Fibroblast of lung (primary cell): ENCODE measurements around the gene L3HYPDH. TPM values are rescaled to one million over a fixed set of nuclear protein-coding genes. Genes with fewer than 3 reads are reported as not detected.

Experiments
- DNase-seq, 2 donors: peaks; one replicate each; pipeline versions ENCODE4 v3.0.0 to v3.0.0-alpha.2; 2010; ENCODE audit warnings: low read depth in 2 of 2
- H2AFZ ChIP-seq: 2 replicates; pipeline ENCODE4 v1.5.1; 2012; ENCODE audit warnings: low read length, control low read depth, inconsistent platforms
- H3K27ac ChIP-seq: 2 replicates; pipeline ENCODE4 v1.5.1; 2011; ENCODE audit warnings: low read length, control low read depth; ENCODE audit not compliant: insufficient read depth
- H3K27me3 ChIP-seq: 2 replicates; pipeline ENCODE4 v1.5.1; 2011; ENCODE audit warnings: mild to moderate bottlenecking, low read length; ENCODE audit not compliant: control insufficient read depth, insufficient read depth
- H3K36me3 ChIP-seq: 2 replicates; pipeline ENCODE4 v1.5.1; 2011; ENCODE audit warnings: low read length; ENCODE audit not compliant: control insufficient read depth, insufficient read depth
- H3K4me1 ChIP-seq: 2 replicates; pipeline ENCODE4 v1.5.1; 2011; ENCODE audit warnings: low read length; ENCODE audit not compliant: control insufficient read depth, insufficient read depth; ENCODE audit errors: extremely low read depth
- H3K4me2 ChIP-seq: 2 replicates; pipeline ENCODE4 v1.5.1; 2011; ENCODE audit warnings: low read length, control low read depth; ENCODE audit not compliant: insufficient read depth; ENCODE audit errors: extremely low read depth
- H3K4me3 ChIP-seq, 4 experiments: fragments of 200-600 bp in 1 of 4; sonication (generic) in 1 of 4; replicated peaks in 1 of 4; 2 replicates each; pipeline ENCODE4 v1.5.1; 2011 to 2016; ENCODE audit warnings: low read length in 4 of 4, low read depth in 3 of 4, mild to moderate bottlenecking in 3 of 4, control low read depth in 2 of 4, inconsistent platforms in 1 of 4, mixed read lengths in 1 of 4; ENCODE audit not compliant: insufficient read depth in 1 of 4; ENCODE audit errors: control extremely low read depth in 1 of 4
- H3K79me2 ChIP-seq: 2 replicates; pipeline ENCODE4 v1.5.1; 2012; ENCODE audit warnings: mild to moderate bottlenecking, low read length, inconsistent platforms; ENCODE audit not compliant: control insufficient read depth, insufficient read depth
- H3K9ac ChIP-seq: 2 replicates; pipeline ENCODE4 v1.5.1; 2011; ENCODE audit warnings: mild to moderate bottlenecking, low read length, control low read depth; ENCODE audit not compliant: insufficient read depth
- H3K9me3 ChIP-seq: 2 replicates; pipeline ENCODE4 v1.5.1; 2012; ENCODE audit warnings: low read depth, low read length; ENCODE audit not compliant: control insufficient read depth, insufficient read depth
- H4K20me1 ChIP-seq: 2 replicates; pipeline ENCODE4 v1.5.1; 2011; ENCODE audit warnings: low read length; ENCODE audit not compliant: control insufficient read depth, insufficient read depth; ENCODE audit errors: extremely low read depth
- CTCF ChIP-seq, 2 donors: IDR thresholded peaks in 1 of 2; conservative IDR thresholded peaks in 1 of 2; 1 replicate in 1 of 2; 2 replicates in 1 of 2; pipeline ENCODE4 v1.5.1; 2011 to 2012; ENCODE audit warnings: low read length in 2 of 2, control low read depth in 1 of 2, inconsistent platforms in 1 of 2, low read depth in 1 of 2, mild to moderate bottlenecking in 1 of 2
- EZH2 ChIP-seq: IDR thresholded peaks from 2 replicates; pipeline ENCODE4 v1.5.1; 2012; ENCODE audit warnings: low read length, control low read depth, mild to moderate bottlenecking; ENCODE audit errors: missing control alignments
- polyA plus RNA-seq, 2 donors: library from polyadenylated mRNA; depleted of rRNA in 1 of 2; stranded (reverse) in 1 of 2; unstranded in 1 of 2; fragments of >200 nt; gene quantifications; 2 replicates each; pipeline ENCODE4 v1.2.1, GENCODE V29; 2011 to 2012; ENCODE audit warnings: missing spikeins in 1 of 2
- total RNA-seq: library from RNA; depleted of rRNA; stranded (reverse); fragments of >200 nt; gene quantifications from 2 replicates; pipeline ENCODE4 v1.2.1, GENCODE V29; 2014

Gene L3HYPDH
- total and polyA plus RNA-seq, 2 donors (not counting 1 experiment from before 2014, with no cell fraction given): 28.7 to 50.4 TPM

DNA sequence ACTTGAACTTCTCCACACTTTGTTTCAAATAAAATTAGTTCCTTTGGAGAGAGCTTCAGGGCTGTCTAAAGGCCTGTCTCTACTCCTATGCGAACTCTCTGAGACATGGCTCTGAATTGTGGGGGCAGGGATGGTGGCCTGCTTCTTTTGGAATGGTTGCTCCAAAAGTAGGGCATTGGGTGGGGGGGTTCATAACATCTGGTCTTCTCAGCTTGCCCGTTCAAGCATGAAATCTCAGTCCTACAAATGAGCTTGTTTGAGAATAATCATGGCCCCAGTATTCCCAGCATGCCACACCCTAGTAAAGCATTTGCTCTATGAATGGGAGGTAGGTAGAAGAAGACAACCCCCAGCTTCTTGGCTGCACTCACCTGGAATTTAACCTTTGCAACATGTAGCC lies 25.7 kb downstream of the L3HYPDH start:
- Histone ChIP-seq H3K4me1 (peaks cover 9% of the 10 kb centered on the region), H3K27ac (no peak overlapping the region), H3K9me3 (no peaks in the 10 kb centered on the region), H3K27me3 (no peaks in the 10 kb centered on the region), H3K36me3 (peaks cover 4% of the 10 kb centered on the region), H3K79me2 (no peaks in the 10 kb centered on the region), H4K20me1 (no peaks in the 10 kb centered on the region), H3K4me2 (no peak overlapping the region), H3K9ac (no peak overlapping the region), H2AFZ (no peak overlapping the region), H3K4me3 (no peak overlapping the region)
- DNase-seq: no peak
- no peak for TF ChIP-seq CTCF (conservative IDR thresholded peaks at IDR 0.05 in 1 of 2, IDR thresholded peaks at IDR 0.05 in 1 of 2; ENCODE audit: low read depth in 1 of 2, low read length in 2 of 2)
- no peak for TF ChIP-seq EZH2

DNA sequence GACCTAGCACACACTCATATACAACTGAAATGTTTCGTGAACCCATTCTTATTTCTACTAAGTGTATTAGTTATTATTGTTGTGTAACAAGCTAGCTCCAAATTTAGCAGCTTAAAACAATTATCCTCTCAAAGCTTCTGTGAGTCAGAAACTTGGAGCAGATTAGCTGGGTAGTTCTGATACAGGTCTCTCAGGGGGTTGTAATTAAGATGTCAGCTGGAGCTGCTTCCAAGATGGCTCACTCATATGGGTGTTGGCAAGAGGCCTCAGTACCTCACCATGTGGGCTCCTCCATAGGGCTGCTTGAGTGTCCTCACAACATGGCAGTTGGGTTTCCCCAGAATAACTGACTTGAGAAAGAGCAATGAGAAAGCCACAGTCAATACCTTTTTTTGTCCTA lies 28.8 kb downstream of the L3HYPDH start:
- Histone ChIP-seq H2AFZ (no peak overlapping the region), H3K27ac (peak overlapping the region; percentile 77), H3K79me2 (no peaks in the 10 kb centered on the region), H4K20me1 (no peaks in the 10 kb centered on the region), H3K4me3 (no peak overlapping the region), H3K4me1 (peaks cover 9% of the 10 kb centered on the region), H3K9me3 (no peaks in the 10 kb centered on the region), H3K27me3 (no peaks in the 10 kb centered on the region), H3K4me2 (no peak overlapping the region), H3K36me3 (peaks cover 3% of the 10 kb centered on the region), H3K9ac (no peak overlapping the region)
- peak; percentile 42 to 80 for DNase-seq
- TF ChIP-seq EZH2 (no peak), CTCF (conservative IDR thresholded peaks at IDR 0.05 in 1 of 2, IDR thresholded peaks at IDR 0.05 in 1 of 2; ENCODE audit: low read depth in 1 of 2, low read length in 2 of 2) (no peak)

DNA sequence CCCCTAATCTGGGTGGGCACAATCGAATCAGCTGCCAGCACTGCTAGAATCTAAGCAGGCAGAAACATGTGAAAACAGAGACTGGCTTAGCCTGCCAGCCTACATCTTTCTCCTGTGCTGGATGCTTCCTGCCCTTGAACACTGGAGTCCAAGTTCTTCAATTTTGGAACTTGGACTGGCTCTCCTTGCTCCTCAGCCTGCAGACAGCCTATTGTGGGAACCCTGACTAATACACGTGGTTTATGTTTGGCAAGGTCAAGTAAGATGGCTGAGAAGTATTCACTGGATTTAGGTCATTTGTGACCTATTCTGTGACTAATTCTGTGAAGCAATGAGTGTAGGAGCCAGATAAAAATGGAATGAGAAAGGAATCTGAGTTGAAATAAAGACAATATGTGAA lies 30.1 kb downstream of the L3HYPDH start:
- no peaks in the 10 kb centered on the region for H3K79me2 ChIP-seq

More for the DNA sequence above, 30.1 kb downstream of the L3HYPDH start:
- Histone ChIP-seq H3K4me2 (peak overlapping the region; percentile 69), H3K4me1 (peaks cover 9% of the 10 kb centered on the region), H3K27me3 (no peaks in the 10 kb centered on the region), H2AFZ (no peak overlapping the region), H3K9me3 (no peaks in the 10 kb centered on the region), H3K27ac (peak overlapping the region; percentile 77), H3K4me3 (no peak overlapping the region), H3K36me3 (peaks cover 2% of the 10 kb centered on the region), H3K9ac (no peak overlapping the region), H4K20me1 (no peaks in the 10 kb centered on the region)
- peak; percentile 96 to 98 for DNase-seq
- TF ChIP-seq EZH2 (no peak), CTCF (conservative IDR thresholded peaks at IDR 0.05 in 1 of 2, IDR thresholded peaks at IDR 0.05 in 1 of 2; ENCODE audit: low read depth in 1 of 2, low read length in 2 of 2) (no peak)
